HepG2 (cell line): ENCODE data around the gene DDAH2. TPM values are rescaled to one million over a fixed set of nuclear protein-coding genes. Genes with fewer than 3 reads are reported as not detected.

Experiments
- AGO1 ChIP-seq: fragments of 200-400 bp; formaldehyde crosslinking; IDR thresholded peaks from 2 replicates; pipeline ENCODE4 v1.6.1; 2017; ENCODE audit warnings: mild to moderate bottlenecking, low read depth, low read length, moderate library complexity; ENCODE audit not compliant: poor library complexity, severe bottlenecking
- ARID4A ChIP-seq: sonication (generic); formaldehyde crosslinking; IDR thresholded peaks from 2 replicates; pipeline ENCODE4 v1.5.0; 2020; ENCODE audit warnings: mild to moderate bottlenecking, missing genetic modification reagents, borderline replicate concordance
- ARNT2 ChIP-seq: sonication (generic); formaldehyde crosslinking; IDR thresholded peaks from 2 replicates; pipeline ENCODE4 v1.8.0; 2022; ENCODE audit warnings: mild to moderate bottlenecking, low read depth, missing genetic modification reagents, moderate library complexity
- CHCHD3 ChIP-seq: sonication (generic); formaldehyde crosslinking; IDR thresholded peaks from 2 replicates; pipeline ENCODE4 v1.8.0; 2022; ENCODE audit warnings: mild to moderate bottlenecking, missing genetic modification reagents, moderate library complexity
- GLI4 ChIP-seq: sonication (generic); formaldehyde crosslinking; IDR thresholded peaks from 2 replicates; pipeline ENCODE4 v1.5.1; 2020; ENCODE audit warnings: missing genetic modification reagents, mild to moderate bottlenecking, moderate library complexity, borderline replicate concordance
- HOXD1 ChIP-seq: sonication (generic); formaldehyde crosslinking; IDR thresholded peaks from 2 replicates; pipeline ENCODE4 v1.5.0; 2020; ENCODE audit warnings: missing genetic modification reagents
- KDM2A ChIP-seq: sonication (generic); formaldehyde crosslinking; IDR thresholded peaks from 2 replicates; pipeline ENCODE4 v1.4.0; 2020; ENCODE audit warnings: low read depth, missing genetic modification reagents, borderline replicate concordance
- KLF13 ChIP-seq: sonication (generic); formaldehyde crosslinking; IDR thresholded peaks from 2 replicates; pipeline ENCODE4 v1.4.0; 2020; ENCODE audit warnings: mild to moderate bottlenecking, missing genetic modification reagents
- NBN ChIP-seq: fragments of 450-650 bp; conservative IDR thresholded peaks from 2 replicates; pipeline ENCODE4 v1.6.1; 2017
- NFAT5 ChIP-seq: sonication (generic); formaldehyde crosslinking; IDR thresholded peaks from 2 replicates; pipeline ENCODE4 v1.4.0; 2020; ENCODE audit warnings: missing genetic modification reagents
- NR0B2 ChIP-seq: sonication (generic); formaldehyde crosslinking; IDR thresholded peaks from 2 replicates; pipeline ENCODE4 v1.4.0; 2020; ENCODE audit warnings: mild to moderate bottlenecking, missing genetic modification reagents
- PITX1 ChIP-seq: sonication (generic); formaldehyde crosslinking; IDR thresholded peaks from 2 replicates; pipeline ENCODE4 v1.5.1; 2020; ENCODE audit warnings: mild to moderate bottlenecking, missing genetic modification reagents
- RBFOX2 ChIP-seq: fragments of 200-400 bp; formaldehyde crosslinking; IDR thresholded peaks from 2 replicates; pipeline ENCODE4 v1.6.1; 2017; ENCODE audit warnings: low read depth, mild to moderate bottlenecking, low read length
- ZKSCAN5 ChIP-seq: sonication (generic); formaldehyde crosslinking; IDR thresholded peaks from 2 replicates; pipeline ENCODE4 v1.5.1; 2020; ENCODE audit warnings: mild to moderate bottlenecking, missing genetic modification reagents
- ZNF451 ChIP-seq: sonication (generic); formaldehyde crosslinking; IDR thresholded peaks from 2 replicates; pipeline ENCODE4 v1.5.0; 2020; ENCODE audit warnings: mild to moderate bottlenecking, missing genetic modification reagents
- ZNF572 ChIP-seq: sonication (generic); formaldehyde crosslinking; IDR thresholded peaks from 2 replicates; pipeline ENCODE4 v1.5.1; 2020; ENCODE audit warnings: mild to moderate bottlenecking, missing genetic modification reagents
- polyA plus RNA-seq, 8 experiments: library from polyadenylated mRNA; depleted of rRNA in 3 of 8; stranded (reverse) in 7 of 8; unstranded in 1 of 8; fragments of >200 nt; fragmentation: Illumina TruSeq in 4 of 8; extraction: Trizol in 4 of 8; gene quantifications; 2 replicates each; pipeline versions ENCODE4 v1.2.1 to v1.2.3, GENCODE V29; 2011 to 2016; ENCODE audit warnings: low read depth in 4 of 8, missing spikeins in 1 of 8, mixed read lengths in 1 of 8; ENCODE audit not compliant: insufficient read depth in 1 of 8
- total RNA-seq, 5 experiments: library from RNA; depleted of rRNA; stranded (reverse); fragments of >200 nt; fragmentation: Illumina TruSeq; extraction: Trizol; gene quantifications; 2 replicates each; pipeline ENCODE4 v1.2.3, GENCODE V29; 2016; ENCODE audit warnings: low read depth in 1 of 5

DDAH2 gene
- total and polyA plus RNA-seq, 2 of the 13 experiments (the other 11 are each of a cell fraction or from before 2014, with no cell fraction given): 16.4 to 21.1 TPM

GRCh38 chr6:31765910-31766794 lies 37.1 kb upstream of the DDAH2 start (continued):
- TF ChIP-seq NR0B2 (CRISPR knock-in tag) (peak; percentile 78; the same call in 1 of the 2 replicates), KLF13 (no peak; the same call in none of the 2 replicates), AGO1 (peak; percentile 67), CHCHD3 (CRISPR knock-in tag) (peak; percentile 55; the same call in 1 of the 2 replicates), ZKSCAN5 (CRISPR knock-in tag) (peak; percentile 98), GLI4 (CRISPR knock-in tag) (peak; percentile 71; the same call in 1 of the 2 replicates), PITX1 (CRISPR knock-in tag) (peak; percentile 44; the same call in 1 of the 2 replicates), HOXD1 (CRISPR knock-in tag) (0 out of 2 replicates have a peak, but pooled peaks have one; percentile 48), ARNT2 (CRISPR knock-in tag) (0 out of 2 replicates have a peak, but pooled peaks have one; percentile 70), NFAT5 (peak; percentile 76), ARID4A (peak; percentile 59; the same call in 1 of the 2 replicates), ZNF451 (CRISPR knock-in tag) (peak; percentile 37; the same call in 1 of the 2 replicates), ZNF572 (CRISPR knock-in tag) (0 out of 2 replicates have a peak, but pooled peaks have one; percentile 45), KDM2A (CRISPR knock-in tag) (peak; percentile 68; the same call in 1 of the 2 replicates), NBN (no peak), RBFOX2 (peak; percentile 69)
